GM12878 (cell line): ENCODE measurements around the gene MYO10.

ENCODE experiments used
- FOXM1 ChIP-seq: IDR thresholded peaks from 2 replicates; pipeline ENCODE4 v1.6.1; 2012; ENCODE audit warnings: low read depth, mild to moderate bottlenecking, inconsistent platforms, low read length, moderate library complexity
- POLR2AphosphoS5 ChIP-seq: IDR thresholded peaks from 2 replicates; pipeline ENCODE4 v1.6.1; 2011; ENCODE audit warnings: mild to moderate bottlenecking, low read length, inconsistent platforms
- RAD21 ChIP-seq: IDR thresholded peaks from 2 replicates; pipeline ENCODE4 v1.6.1; 2011; ENCODE audit warnings: mild to moderate bottlenecking, low read depth, low read length, moderate library complexity; ENCODE audit not compliant: insufficient read depth
- ZSCAN29 ChIP-seq: fragments of 450-650 bp; IDR thresholded peaks from 2 replicates; pipeline ENCODE4 v1.6.1; 2017; ENCODE audit warnings: mild to moderate bottlenecking, moderate library complexity
- TF ChIP-seq, protein P1 (sequence below), 3 experiments: IDR thresholded peaks in 2 of 3; conservative IDR thresholded peaks in 1 of 3; 2 replicates each; pipeline ENCODE4 v1.5.1; 2011; ENCODE audit warnings: low read depth in 3 of 3, low read length in 3 of 3, mild to moderate bottlenecking in 3 of 3, control low read depth in 2 of 3, moderate library complexity in 2 of 3, inconsistent platforms in 1 of 3, mixed read lengths in 1 of 3; ENCODE audit not compliant: control insufficient read depth in 2 of 3, insufficient read depth in 1 of 3; ENCODE audit errors: extremely low read depth in 1 of 3

GRCh38 chr5:16726538-16726946 lies 209.5 kb downstream of the MYO10 start:
- TF ChIP-seq, protein P1, sequence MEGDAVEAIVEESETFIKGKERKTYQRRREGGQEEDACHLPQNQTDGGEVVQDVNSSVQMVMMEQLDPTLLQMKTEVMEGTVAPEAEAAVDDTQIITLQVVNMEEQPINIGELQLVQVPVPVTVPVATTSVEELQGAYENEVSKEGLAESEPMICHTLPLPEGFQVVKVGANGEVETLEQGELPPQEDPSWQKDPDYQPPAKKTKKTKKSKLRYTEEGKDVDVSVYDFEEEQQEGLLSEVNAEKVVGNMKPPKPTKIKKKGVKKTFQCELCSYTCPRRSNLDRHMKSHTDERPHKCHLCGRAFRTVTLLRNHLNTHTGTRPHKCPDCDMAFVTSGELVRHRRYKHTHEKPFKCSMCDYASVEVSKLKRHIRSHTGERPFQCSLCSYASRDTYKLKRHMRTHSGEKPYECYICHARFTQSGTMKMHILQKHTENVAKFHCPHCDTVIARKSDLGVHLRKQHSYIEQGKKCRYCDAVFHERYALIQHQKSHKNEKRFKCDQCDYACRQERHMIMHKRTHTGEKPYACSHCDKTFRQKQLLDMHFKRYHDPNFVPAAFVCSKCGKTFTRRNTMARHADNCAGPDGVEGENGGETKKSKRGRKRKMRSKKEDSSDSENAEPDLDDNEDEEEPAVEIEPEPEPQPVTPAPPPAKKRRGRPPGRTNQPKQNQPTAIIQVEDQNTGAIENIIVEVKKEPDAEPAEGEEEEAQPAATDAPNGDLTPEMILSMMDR (IDR thresholded peaks at IDR 0.05 in 2 of 3, conservative IDR thresholded peaks at IDR 0.05 in 1 of 3; ENCODE audit: control insufficient read depth in 2 of 3, extremely low read depth in 1 of 3, insufficient read depth in 1 of 3, low read depth in 3 of 3, low read length in 3 of 3): no peak
- TF ChIP-seq POLR2AphosphoS5 (no peak), RAD21 (no peak), ZSCAN29 (no peak), FOXM1 (no peak)
